Breast epithelium (tissue), 3 donors: ENCODE results near the gene PPP2R3B.

Experiments used
- CTCF ChIP-seq, 3 donors: fragments of 450-650 bp; IDR thresholded peaks; one replicate each; pipeline ENCODE4 v1.5.1; 2016 to 2017; ENCODE audit warnings: antibody characterized with exemption in 3 of 3, mild to moderate bottlenecking in 3 of 3, moderate library complexity in 3 of 3
- POLR2A ChIP-seq: fragments of 450-650 bp; IDR thresholded peaks from one replicate; pipeline ENCODE4 v1.6.1; 2016; ENCODE audit warnings: antibody characterized with exemption, mild to moderate bottlenecking, moderate library complexity
- POLR2AphosphoS5 ChIP-seq, 3 donors: sonication (generic); formaldehyde crosslinking; IDR thresholded peaks; one replicate each; pipeline ENCODE4 v1.6.1; 2017; ENCODE audit warnings: antibody characterized with exemption in 3 of 3

GRCh38 chrX:384861-385260, 1.8 kb downstream of the PPP2R3B start:
- no peak for TF ChIP-seq POLR2AphosphoS5 (IDR thresholded peaks at IDR 0.05)
- TF ChIP-seq CTCF (IDR thresholded peaks at IDR 0.05): no peak
- TF ChIP-seq POLR2A: no peak
